GM18858 (cell line): Measurements from ENCODE around the gene ZNF672.
"Not testable (repeated sequence)": the region's sequence is repeated elsewhere in the genome, so short reads cannot be mapped to it uniquely, and the experiment has no call there.

Source experiments
- ATAC-seq: cut with Tn5 transposase; IDR thresholded peaks from one replicate; pipeline ENCODE4 v1.9.1; 2021; ENCODE audit not compliant: unreplicated experiment

The ZNF672 gene

DNA sequence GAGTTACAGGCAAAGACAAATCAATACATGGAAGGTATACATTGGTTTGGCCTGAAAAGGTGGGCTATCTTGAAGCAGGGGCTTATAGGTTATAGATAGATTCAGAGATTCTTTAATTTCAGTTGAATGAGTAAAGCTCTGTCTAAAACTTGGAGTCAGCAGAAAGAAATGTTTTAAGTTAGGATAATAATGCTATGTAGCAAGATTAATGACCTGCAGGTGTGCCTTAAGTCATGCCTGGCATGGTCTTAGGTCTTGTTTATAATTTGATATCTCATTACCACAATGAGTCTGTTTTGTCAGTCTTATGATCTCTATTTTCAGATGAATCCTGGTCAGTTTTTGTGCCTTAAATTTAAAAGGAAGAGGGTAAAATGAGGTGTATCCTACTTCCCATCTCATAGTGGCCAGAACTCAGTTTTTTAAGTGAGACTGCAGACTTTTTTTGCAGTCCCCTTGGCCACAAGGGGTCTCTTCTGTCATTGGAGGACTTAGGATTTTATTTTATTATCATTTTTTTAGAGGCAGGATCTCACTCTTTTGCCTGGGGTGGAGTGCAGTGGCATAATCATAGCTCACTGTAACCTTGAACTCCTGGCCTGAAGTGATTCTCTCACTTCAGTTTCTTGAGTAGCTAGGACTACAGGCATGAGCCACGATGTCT lies 46.7 kb downstream of the ZNF672 start:
- no peak for ATAC-seq

DNA sequence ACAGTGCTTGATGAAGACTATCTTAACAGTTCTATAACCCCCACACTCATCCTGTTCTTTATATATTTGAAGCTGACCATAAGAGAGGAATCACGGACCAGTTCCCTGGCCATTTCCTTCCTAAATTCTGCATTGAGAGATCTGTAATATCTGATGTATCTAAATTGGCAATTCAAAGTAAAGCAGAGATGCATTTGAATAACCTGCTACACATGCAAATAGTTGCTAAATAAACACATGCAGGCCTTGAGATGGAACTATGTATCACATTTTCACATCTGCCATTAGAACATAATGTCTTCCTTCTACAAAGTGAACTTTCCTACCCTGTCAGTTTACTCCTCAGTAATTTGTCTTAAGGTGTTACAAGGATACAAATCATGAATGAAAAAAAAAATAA lies 47.6 kb downstream of the ZNF672 start:
- ATAC-seq, result no peak

DNA sequence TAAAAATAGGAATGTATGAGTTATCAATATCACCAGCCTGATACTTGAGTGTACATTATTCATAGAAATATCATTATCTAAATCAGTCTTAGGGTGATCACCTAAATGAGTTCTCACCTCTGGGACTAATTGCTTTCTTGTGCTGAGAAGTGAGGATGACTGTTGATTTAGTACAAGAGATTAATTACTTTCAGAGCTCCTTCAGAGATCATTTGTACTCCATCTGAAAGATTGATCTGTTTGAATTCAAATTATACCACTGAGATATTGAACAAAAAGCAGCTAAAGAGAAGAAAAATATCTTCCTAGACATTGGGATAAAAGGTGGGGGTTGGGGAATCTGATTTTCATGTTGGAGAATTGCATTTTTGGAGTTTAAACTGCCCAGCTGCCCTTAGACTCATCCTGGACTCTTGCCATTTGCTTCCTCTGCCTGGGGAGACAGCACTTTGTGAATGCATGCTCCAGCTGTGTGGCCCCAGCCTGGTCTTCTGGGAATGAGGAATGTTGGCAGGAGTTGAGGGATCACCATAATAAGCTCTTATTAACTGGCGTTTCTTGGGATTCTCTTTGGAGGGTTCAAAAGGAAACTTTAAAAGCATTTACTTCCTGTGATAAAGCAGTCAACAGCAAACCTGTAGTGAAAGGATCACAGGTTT lies 48.3 kb downstream of the ZNF672 start:
- ATAC-seq, result no peak

DNA sequence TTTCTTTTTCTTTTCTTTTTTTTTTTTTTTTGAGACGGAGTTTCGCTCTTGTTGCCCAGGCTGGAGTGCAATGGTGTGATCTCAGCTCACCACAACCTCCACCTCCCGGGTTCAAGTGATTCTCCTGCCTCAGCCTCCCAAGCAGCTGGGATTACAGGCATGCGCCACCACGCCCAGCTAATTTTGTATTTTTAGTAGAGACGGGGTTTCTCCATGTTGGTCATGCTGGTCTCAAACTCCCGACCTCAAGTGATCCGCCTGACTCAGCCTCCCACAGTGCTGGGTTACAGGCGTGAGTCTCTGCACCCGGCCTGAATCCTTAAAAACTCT lies 51.9 kb downstream of the ZNF672 start:
- not testable (repeated sequence) for ATAC-seq

DNA sequence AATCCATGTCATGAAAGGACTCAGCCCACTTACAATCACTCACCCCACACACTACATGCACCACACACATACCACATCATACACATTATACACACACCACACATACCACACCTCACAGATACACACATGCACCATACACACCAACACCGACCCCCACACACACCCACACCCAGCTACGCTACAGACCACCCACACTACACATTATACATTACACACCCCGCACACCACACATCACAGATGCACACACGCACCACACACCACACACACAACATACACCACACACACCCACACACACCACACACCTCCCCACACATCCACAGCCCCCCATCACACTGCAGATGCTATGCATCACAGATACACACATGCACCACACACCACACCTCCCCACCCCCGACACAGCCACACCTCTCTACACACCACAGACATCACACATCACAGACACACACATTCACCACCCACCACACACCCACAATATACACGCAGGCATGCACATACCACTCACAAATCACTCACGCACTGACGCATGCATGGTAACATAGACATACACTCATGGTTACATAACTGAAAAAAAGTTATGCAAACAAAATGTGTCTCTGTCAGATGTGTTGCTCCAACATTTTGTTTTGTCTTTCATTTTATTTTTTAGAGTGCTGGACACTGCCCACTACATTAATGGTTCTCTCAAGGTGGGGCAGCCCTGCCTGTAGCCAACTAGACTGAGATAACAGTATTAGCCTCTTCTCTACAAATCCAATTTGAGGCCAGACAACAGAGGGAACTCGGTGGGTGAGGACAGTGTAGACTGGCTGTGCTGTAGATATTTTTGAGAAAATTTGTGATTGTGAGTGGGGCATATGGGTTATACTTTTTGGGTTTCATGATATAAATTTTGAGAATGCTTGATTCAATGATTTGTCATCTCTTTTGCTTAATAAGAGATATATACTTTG lies 52.8 kb downstream of the ZNF672 start:
- ATAC-seq, result no peak

DNA sequence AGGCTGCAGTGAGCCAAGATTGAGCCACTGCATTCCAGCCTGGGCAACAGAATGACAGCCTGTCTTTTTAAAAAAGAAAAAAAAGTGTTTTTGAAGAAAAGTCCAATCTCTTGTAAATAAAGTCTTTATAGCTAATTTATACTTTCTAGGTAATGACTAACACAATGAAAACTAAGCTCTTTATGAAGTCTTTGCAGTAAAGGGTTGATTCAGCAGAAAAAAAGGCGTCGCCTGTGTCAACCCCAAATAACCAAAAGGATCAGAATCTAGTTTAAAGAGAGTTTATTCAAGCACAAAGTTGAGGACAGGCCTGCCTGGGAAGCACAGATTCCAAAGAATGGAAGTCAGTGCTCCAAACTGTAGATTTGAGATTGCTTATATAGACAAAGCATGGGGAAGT lies 53.7 kb downstream of the ZNF672 start:
- no peak for ATAC-seq

DNA sequence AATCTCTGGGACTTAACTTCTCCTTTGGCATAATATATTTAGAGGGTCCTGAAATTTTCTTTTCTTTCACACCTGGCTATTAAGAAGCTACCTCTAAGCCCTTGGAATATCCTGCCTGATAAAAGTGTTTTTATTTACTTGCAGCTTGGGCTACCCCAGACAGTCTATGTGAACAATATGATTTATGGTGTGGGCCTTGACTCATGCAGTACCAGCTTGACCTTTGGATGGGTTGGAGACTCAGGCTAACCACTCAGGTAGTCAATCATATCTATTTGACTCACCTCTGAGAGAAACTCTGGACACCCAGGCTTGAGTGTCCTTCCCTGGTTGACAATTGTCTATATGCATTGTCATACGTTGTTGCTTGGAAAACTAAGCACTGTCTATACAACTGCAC lies 54.6 kb downstream of the ZNF672 start:
- ATAC-seq, result no peak

DNA sequence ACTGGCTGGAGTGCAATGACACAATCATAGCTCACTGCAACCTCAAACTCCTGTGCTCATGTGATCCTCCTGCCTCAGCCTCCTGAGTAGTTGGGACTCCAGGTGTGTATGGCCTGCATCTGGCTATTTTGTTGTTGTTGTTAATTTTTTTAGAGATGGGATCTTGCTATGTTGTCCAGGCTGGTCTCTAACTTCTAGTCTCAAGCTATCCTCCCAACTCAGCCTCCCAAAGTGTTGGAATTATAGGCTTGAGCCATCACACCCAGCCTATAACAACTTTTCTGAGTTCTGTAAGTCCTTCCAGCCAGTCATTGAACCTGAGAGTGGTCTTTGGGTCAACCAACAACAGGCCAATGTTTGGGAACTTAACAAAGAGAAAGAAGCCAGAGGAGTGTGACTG lies 56.8 kb downstream of the ZNF672 start:
- no peak for ATAC-seq

DNA sequence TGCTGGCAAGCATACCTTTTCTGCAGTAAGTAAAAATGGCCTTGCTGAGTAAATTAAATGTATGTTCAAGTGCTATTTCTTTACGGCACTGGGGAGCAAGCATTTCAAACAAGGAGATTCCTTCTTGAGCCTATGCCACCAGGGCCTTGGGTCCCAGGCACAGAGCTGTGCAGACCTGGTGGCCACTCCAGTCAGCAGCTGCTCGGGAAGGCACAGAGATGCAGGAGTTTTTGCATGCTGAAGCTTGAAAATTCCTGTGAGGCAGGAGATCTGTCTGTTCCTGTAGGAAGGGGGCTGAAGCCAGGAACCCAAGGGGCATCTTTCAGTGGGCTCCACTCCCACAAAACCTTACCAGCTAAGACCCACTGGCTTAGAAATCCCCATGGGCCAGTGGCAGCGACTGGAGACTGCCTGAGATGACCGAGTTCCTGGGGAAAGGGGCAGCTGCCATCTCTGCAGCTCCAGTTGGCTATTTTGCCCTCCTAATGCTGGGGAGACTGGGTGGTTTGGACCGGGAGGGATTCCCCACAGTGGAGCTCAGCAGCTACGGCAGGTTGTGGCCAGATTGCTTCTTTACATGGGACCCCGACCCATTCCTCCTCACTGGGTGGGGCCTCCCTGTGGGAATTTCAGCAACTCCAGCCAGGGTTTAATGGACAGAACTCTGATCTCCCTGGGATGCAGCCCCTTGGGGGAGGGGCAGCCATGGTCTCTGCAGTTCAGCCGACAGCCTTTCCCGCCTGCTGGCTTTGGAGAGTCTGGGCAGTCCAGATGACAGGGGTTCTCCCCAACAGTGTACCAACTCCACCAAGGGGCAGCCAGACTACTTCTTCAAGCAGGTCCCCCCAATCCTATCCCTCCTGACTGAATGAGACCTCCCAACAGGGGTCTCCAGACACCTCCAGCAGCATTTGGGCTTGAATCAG lies 59.7 kb downstream of the ZNF672 start:
- ATAC-seq, result no peak
